ENCODE data around the gene ZNF197. TPM values are rescaled to one million over a fixed set of nuclear protein-coding genes. Genes with fewer than 3 reads are reported as not detected.

ZNF197 gene
- total and polyA plus RNA-seq, 2 donors (not counting 3 experiments of a cell fraction or from before 2014, with no cell fraction given), result 2.9 to 6.4 TPM

DNA sequence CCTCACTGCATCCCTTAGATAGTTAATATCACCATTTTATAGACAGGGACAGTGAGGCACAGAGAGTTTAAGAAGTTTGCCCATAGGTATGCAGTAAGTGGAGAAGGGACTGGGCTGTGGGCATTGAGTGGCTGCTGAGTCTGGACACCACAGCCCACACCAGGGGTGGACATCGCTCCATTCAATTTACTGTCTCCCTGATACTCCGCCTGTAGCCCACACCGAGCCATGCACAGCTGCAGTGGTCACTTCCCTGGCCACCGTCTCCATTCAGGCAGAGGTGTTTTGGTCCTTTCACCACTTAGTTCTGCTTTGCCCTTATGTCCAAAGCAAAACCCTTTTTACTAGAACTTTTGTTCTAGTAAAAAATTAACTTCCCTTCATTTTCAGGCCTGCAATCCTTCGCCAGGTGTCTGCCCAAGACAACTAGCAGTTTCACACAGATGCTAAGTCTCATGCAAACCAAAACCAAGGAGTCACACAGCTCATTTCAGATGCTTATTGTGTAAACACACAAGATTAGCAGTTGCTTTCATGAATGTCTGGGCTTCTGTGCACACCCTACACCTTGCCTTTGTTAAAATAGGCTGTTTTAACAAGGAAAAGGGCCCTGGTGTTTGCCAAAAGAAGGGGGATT lies 53.8 kb downstream of the ZNF197 start:
- no peaks in the 10 kb centered on the region for H3K36me3 ChIP-seq (ENCODE audit: control insufficient read depth in 2 of 2, extremely low read depth in 1 of 2, insufficient read depth in 2 of 2, low read length in 2 of 2)
- BruUV-seq (replicated peaks), result no TSS peak
- H3K27me3 ChIP-seq (ENCODE audit: control insufficient read depth in 2 of 2, insufficient read depth in 2 of 2, low read length in 2 of 2), result no peaks in the 10 kb centered on the region
- H3K27ac ChIP-seq (ENCODE audit: insufficient read depth, low read depth, low read length), result no peak overlapping the region
- no peak overlapping the region for H3K9ac ChIP-seq (replicated peaks; ENCODE audit: extremely low read depth, insufficient read depth, low read length)
- no peak overlapping the region for H3K4me2 ChIP-seq (ENCODE audit: insufficient read depth, low read length)
- no peaks in the 10 kb centered on the region for H4K20me1 ChIP-seq (replicated peaks; ENCODE audit: control insufficient read depth, extremely low read depth, insufficient read depth, low read length)
- no peaks in the 10 kb centered on the region for H3K9me3 ChIP-seq (replicated peaks; ENCODE audit: control insufficient read depth, insufficient read depth, low read length)
- H3K4me1 ChIP-seq (ENCODE audit: control insufficient read depth, extremely low read depth, insufficient read depth, low read length), result no peaks in the 10 kb centered on the region
- dilution Hi-C loops (cut with MboI; ENCODE audit: extremely low pct_ligation_motif_present, low sequenced_read_pairs) (no loop called here), intact Hi-C loops (cut with micrococcal nuclease) (no loop called here)
- no peaks in the 10 kb centered on the region for H3K9me1 ChIP-seq (replicated peaks; ENCODE audit: control insufficient read depth, extremely low read depth, insufficient read depth, low read length)
- no peak overlapping the region for H3K4me3 ChIP-seq (replicated peaks in 1 of 3; ENCODE audit: insufficient read depth in 1 of 3, low read depth in 1 of 3, low read length in 3 of 3)
- H2AFZ ChIP-seq (ENCODE audit: low read depth, low read length), result no peak overlapping the region
- FAIRE-seq (no peak), DNase-seq (ENCODE audit: low read depth, low spot score) (no peak)
- ChIA-PET POLR2A (no interaction called here), CTCF (no interaction called here)
- TF ChIP-seq POLR2AphosphoS5 (IDR thresholded peaks at IDR 0.05; ENCODE audit: insufficient read depth, low read depth, low read length) (no peak), EZH2 (IDR thresholded peaks at IDR 0.05; ENCODE audit: borderline replicate concordance, low read depth, low read length, severe bottlenecking) (no peak), GATA2 (IDR thresholded peaks at IDR 0.05; ENCODE audit: insufficient read depth, insufficient read length, low read depth, low read length) (no peak), FOS (IDR thresholded peaks at IDR 0.05; ENCODE audit: borderline replicate concordance, insufficient read depth, low read length) (no peak), JUN (IDR thresholded peaks at IDR 0.05; ENCODE audit: borderline replicate concordance, insufficient read depth, insufficient read length, low read depth) (no peak), POLR2A (IDR thresholded peaks at IDR 0.05; ENCODE audit: low read depth, low read length) (no peak), MYC (IDR thresholded peaks at IDR 0.05; ENCODE audit: low read depth, low read length) (no peak)
- TF ChIP-seq, protein P1, sequence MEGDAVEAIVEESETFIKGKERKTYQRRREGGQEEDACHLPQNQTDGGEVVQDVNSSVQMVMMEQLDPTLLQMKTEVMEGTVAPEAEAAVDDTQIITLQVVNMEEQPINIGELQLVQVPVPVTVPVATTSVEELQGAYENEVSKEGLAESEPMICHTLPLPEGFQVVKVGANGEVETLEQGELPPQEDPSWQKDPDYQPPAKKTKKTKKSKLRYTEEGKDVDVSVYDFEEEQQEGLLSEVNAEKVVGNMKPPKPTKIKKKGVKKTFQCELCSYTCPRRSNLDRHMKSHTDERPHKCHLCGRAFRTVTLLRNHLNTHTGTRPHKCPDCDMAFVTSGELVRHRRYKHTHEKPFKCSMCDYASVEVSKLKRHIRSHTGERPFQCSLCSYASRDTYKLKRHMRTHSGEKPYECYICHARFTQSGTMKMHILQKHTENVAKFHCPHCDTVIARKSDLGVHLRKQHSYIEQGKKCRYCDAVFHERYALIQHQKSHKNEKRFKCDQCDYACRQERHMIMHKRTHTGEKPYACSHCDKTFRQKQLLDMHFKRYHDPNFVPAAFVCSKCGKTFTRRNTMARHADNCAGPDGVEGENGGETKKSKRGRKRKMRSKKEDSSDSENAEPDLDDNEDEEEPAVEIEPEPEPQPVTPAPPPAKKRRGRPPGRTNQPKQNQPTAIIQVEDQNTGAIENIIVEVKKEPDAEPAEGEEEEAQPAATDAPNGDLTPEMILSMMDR (IDR thresholded peaks at IDR 0.05; ENCODE audit: extremely low read depth in 1 of 2, insufficient read depth in 1 of 2, low read depth in 1 of 2, low read length in 2 of 2), result no peak
- TF ChIP-seq, protein P2, sequence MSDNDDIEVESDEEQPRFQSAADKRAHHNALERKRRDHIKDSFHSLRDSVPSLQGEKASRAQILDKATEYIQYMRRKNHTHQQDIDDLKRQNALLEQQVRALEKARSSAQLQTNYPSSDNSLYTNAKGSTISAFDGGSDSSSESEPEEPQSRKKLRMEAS (IDR thresholded peaks at IDR 0.05; ENCODE audit: insufficient read depth, insufficient read length), result no peak
- no peaks in the 10 kb centered on the region for H3K79me2 ChIP-seq (ENCODE audit: control insufficient read depth, insufficient read depth, low read length)

Data from endothelial cell of umbilical vein (primary cell).